ENCODE measurements around the gene HOXB9.

Gene HOXB9

GRCh38 chr17:48627118-48627597, 1.0 kb upstream of the HOXB9 start:
- DNase-seq, result no peak
- in situ Hi-C loops (cut with HindIII; ENCODE audit: low pct_ligation_motif_present, low pct_unique_long_range_greater_than_20kb, low sequenced_read_pairs), result no loop called here

- DNase-seq, result peak; percentile 77
- in situ Hi-C loops (cut with HindIII; ENCODE audit: low pct_ligation_motif_present, low pct_unique_long_range_greater_than_20kb, low sequenced_read_pairs), result no loop called here
These were observed 488 bp downstream of the HOXB9 start for GRCh38 chr17:48625495-48626244.

- in situ Hi-C loops (cut with HindIII; ENCODE audit: low pct_ligation_motif_present, low pct_unique_long_range_greater_than_20kb, low sequenced_read_pairs), result no loop called here
- peak; percentile 62 for DNase-seq
These were observed 1.3 kb downstream of the HOXB9 start for GRCh38 chr17:48624544-48625494.

GRCh38 chr17:48624118-48624517, 2.0 kb downstream of the HOXB9 start:
- no peak for DNase-seq

GRCh38 chr17:48623583-48623982, 2.6 kb downstream of the HOXB9 start:
- no peak for DNase-seq
- in situ Hi-C loops (cut with HindIII; ENCODE audit: low pct_ligation_motif_present, low pct_unique_long_range_greater_than_20kb, low sequenced_read_pairs), result no loop called here

More at GRCh38 chr17:48624118-48624517, 2.0 kb downstream of the HOXB9 start:
- in situ Hi-C loops (cut with HindIII; ENCODE audit: low pct_ligation_motif_present, low pct_unique_long_range_greater_than_20kb, low sequenced_read_pairs), result no loop called here

GRCh38 chr17:48622857-48623256, 3.3 kb downstream of the HOXB9 start:
- no peak for DNase-seq
- in situ Hi-C loops (cut with HindIII; ENCODE audit: low pct_ligation_motif_present, low pct_unique_long_range_greater_than_20kb, low sequenced_read_pairs), result no loop called here

- in situ Hi-C loops (cut with HindIII; ENCODE audit: low pct_ligation_motif_present, low pct_unique_long_range_greater_than_20kb, low sequenced_read_pairs), result no loop called here
- no peak for DNase-seq
These were observed 4.5 kb downstream of the HOXB9 start for GRCh38 chr17:48621410-48622392.

GRCh38 chr17:48620461-48621139, 5.6 kb downstream of the HOXB9 start:
- in situ Hi-C loops (cut with HindIII; ENCODE audit: low pct_ligation_motif_present, low pct_unique_long_range_greater_than_20kb, low sequenced_read_pairs), result no loop called here
- DNase-seq, result no peak

- DNase-seq, result no peak
- in situ Hi-C loops (cut with HindIII; ENCODE audit: low pct_ligation_motif_present, low pct_unique_long_range_greater_than_20kb, low sequenced_read_pairs), result no loop called here
These were observed 6.2 kb downstream of the HOXB9 start for GRCh38 chr17:48619826-48620449.

- peak; percentile 91 for DNase-seq
- in situ Hi-C loops (cut with HindIII; ENCODE audit: low pct_ligation_motif_present, low pct_unique_long_range_greater_than_20kb, low sequenced_read_pairs), result no loop called here
These were observed 7.8 kb downstream of the HOXB9 start for GRCh38 chr17:48618256-48618896.

GRCh38 chr17:48617471-48618255, 8.5 kb downstream of the HOXB9 start:
- DNase-seq, result no peak
- in situ Hi-C loops (cut with HindIII; ENCODE audit: low pct_ligation_motif_present, low pct_unique_long_range_greater_than_20kb, low sequenced_read_pairs), result no loop called here

GRCh38 chr17:48616717-48617470, 9.3 kb downstream of the HOXB9 start:
- DNase-seq, result no peak
- in situ Hi-C loops (cut with HindIII; ENCODE audit: low pct_ligation_motif_present, low pct_unique_long_range_greater_than_20kb, low sequenced_read_pairs), result no loop called here

GRCh38 chr17:48615963-48616716, 10.0 kb downstream of the HOXB9 start:
- in situ Hi-C loops (cut with HindIII; ENCODE audit: low pct_ligation_motif_present, low pct_unique_long_range_greater_than_20kb, low sequenced_read_pairs), result no loop called here
- no peak for DNase-seq

GRCh38 chr17:48615047-48615962, 10.9 kb downstream of the HOXB9 start, which contains the start of gene HOXB8:
Gene HOXB8, minus strand, starts transcription at chr17:48615292. Its CDS starts 588 bp downstream, at chr17:48614704.
- DNase-seq, result no peak
- in situ Hi-C loops (cut with HindIII; ENCODE audit: low pct_ligation_motif_present, low pct_unique_long_range_greater_than_20kb, low sequenced_read_pairs), result no loop called here

Data from ACHN (cell line).